GM12872 (cell line): ENCODE measurements around the gene SPAG9.

Source experiments
- CTCF ChIP-seq: IDR thresholded peaks from 3 replicates; pipeline ENCODE4 v1.5.1; 2011; ENCODE audit warnings: low read depth, mild to moderate bottlenecking, low read length, moderate library complexity; ENCODE audit not compliant: insufficient read depth

Gene SPAG9

GRCh38 chr17:51115179-51115578, 5.5 kb downstream of the SPAG9 start:
- TF ChIP-seq CTCF, result no peak

GRCh38 chr17:51107778-51108177, 12.9 kb downstream of the SPAG9 start:
- no peak for TF ChIP-seq CTCF

GRCh38 chr17:51103451-51103850, 17.2 kb downstream of the SPAG9 start:
- TF ChIP-seq CTCF, result no peak

GRCh38 chr17:51103050-51103449, 17.6 kb downstream of the SPAG9 start:
- TF ChIP-seq CTCF, result no peak

- no peak for TF ChIP-seq CTCF
Observed at GRCh38 chr17:51097708-51098446, 22.8 kb downstream of the SPAG9 start.

- no peak for TF ChIP-seq CTCF
Observed at GRCh38 chr17:51091635-51092034, 29.0 kb downstream of the SPAG9 start.

- no peak for TF ChIP-seq CTCF
Observed at GRCh38 chr17:51088287-51088686, 32.4 kb downstream of the SPAG9 start.
